ENCODE results near the gene SHC1. TPM values are rescaled to one million over a fixed set of nuclear protein-coding genes. Genes with fewer than 3 reads are reported as not detected.
"Not testable (repeated sequence)": the region's sequence is repeated elsewhere in the genome, so short reads cannot be mapped to it uniquely, and the experiment has no call there.

The SHC1 gene
- total RNA-seq, 2 donors from 2014 or later = 69.5 to 80.5 TPM

DNA sequence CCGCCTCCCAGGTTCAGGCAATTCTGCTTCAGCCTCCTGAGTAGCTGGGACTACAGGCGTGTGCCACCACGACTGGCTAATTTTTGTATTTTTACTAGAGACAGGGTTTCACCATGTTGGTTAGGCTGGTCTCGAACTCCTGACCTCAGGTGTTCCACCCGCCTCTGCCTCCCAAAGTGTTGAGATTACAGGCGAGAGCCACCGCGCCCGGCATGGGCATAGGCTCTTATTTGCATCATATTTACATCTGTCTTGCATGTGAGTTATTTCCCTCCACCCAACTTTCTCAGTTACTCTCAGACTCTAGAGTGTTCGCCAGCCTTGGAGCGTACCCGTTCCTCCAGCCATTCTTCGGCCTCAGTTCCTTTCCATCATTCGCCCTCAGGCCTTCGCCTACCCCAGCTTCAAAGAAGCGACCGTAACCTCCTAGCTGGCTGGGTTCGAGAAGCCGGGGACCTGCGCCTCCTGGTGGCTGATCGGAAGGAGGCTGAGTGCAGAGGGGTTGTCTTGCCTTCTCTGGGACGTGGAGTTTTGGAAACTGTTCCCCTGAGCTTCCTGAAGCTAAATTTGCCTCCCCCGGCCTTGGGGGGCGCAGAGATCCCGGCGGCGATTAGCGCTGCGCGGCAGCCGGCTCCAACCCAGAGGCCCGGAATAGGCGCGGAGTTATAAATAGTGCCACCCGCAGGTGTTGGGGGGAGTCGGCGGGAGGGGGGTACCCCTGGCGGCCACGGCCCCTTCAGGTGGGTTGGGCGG lies 28.4 kb upstream of the SHC1 start:
- Histone ChIP-seq H3K36me3 (no peaks in the 10 kb centered on the region), H3K4me3 (peak overlapping the region; percentile 87 to 92), H3K27ac (peak overlapping the region; percentile 98 to 99), H3K4me1 (peaks cover 0 to 22% of the 10 kb centered on the region in 2 donors), H3K9me3 (no peaks in the 10 kb centered on the region), H3K27me3 (no peaks in the 10 kb centered on the region)
- no peak for DNase-seq (ENCODE audit: low spot score)
- TF ChIP-seq CTCF (IDR thresholded peaks at IDR 0.05) = peak; percentile 75 to 82

GRCh38 chr1:154998201-154998780 lies 27.7 kb upstream of the SHC1 start:
- Histone ChIP-seq H3K27ac (peak overlapping the region in 1 of 2 donors; percentile 98), H3K9me3 (no peaks in the 10 kb centered on the region), H3K4me3 (no peak overlapping the region), H3K36me3 (no peaks in the 10 kb centered on the region), H3K27me3 (no peaks in the 10 kb centered on the region), H3K4me1 (peaks cover 0 to 19% of the 10 kb centered on the region in 2 donors)
- no peak for TF ChIP-seq CTCF (IDR thresholded peaks at IDR 0.05)
- no peak for DNase-seq (ENCODE audit: low spot score)

- H3K4me1 ChIP-seq = peaks cover 0 to 19% of the 10 kb centered on the region in 2 donors
- H3K9me3 ChIP-seq = no peaks in the 10 kb centered on the region
- H3K36me3 ChIP-seq = no peaks in the 10 kb centered on the region
- no peak overlapping the region for H3K27ac ChIP-seq
- DNase-seq (ENCODE audit: low spot score) = no peak
- no peak for TF ChIP-seq CTCF (IDR thresholded peaks at IDR 0.05)
- no peaks in the 10 kb centered on the region for H3K27me3 ChIP-seq
- H3K4me3 ChIP-seq = no peak overlapping the region
Observed at GRCh38 chr1:154996966-154997701, 26.6 kb upstream of the SHC1 start.

- H3K4me3 ChIP-seq; H3K36me3 ChIP-seq; H3K27me3 ChIP-seq; DNase-seq (ENCODE audit: low spot score); H3K9me3 ChIP-seq; H3K27ac ChIP-seq: not testable (repeated sequence)
- peaks cover 0 to 18% of the 10 kb centered on the region in 2 donors for H3K4me1 ChIP-seq
- peak in 1 of 2 donors; percentile 51 for TF ChIP-seq CTCF (IDR thresholded peaks at IDR 0.05)
Observed at GRCh38 chr1:154995301-154995983, 24.9 kb upstream of the SHC1 start.

GRCh38 chr1:154994591-154994990 lies 24.0 kb upstream of the SHC1 start:
- H3K9me3 ChIP-seq = no peaks in the 10 kb centered on the region
- no peak for DNase-seq (ENCODE audit: low spot score)
- H3K36me3 ChIP-seq = peaks cover 8% of the 10 kb centered on the region
- no peaks in the 10 kb centered on the region for H3K27me3 ChIP-seq
- no peak for TF ChIP-seq CTCF (IDR thresholded peaks at IDR 0.05)
- no peak overlapping the region for H3K4me3 ChIP-seq
- H3K4me1 ChIP-seq = peaks cover 0 to 10% of the 10 kb centered on the region in 2 donors
- no peak overlapping the region for H3K27ac ChIP-seq

Data from right atrium auricular region (tissue), 2 donors.